GM12878 (cell line): ENCODE data around the gene AKAP13. TPM values are rescaled to one million over a fixed set of nuclear protein-coding genes. Genes with fewer than 3 reads are reported as not detected.

ENCODE experiments used
- BHLHE40 ChIP-seq, 2 experiments: fragments of 450-650 bp in 1 of 2; IDR thresholded peaks; 2 replicates each; pipeline ENCODE4 v1.6.1; 2011 to 2017; ENCODE audit warnings: low read depth in 2 of 2, borderline replicate concordance in 1 of 2, improper control_type of control experiment in 1 of 2, low read length in 1 of 2, mild to moderate bottlenecking in 1 of 2
- EED ChIP-seq: sonication (generic); IDR thresholded peaks from 2 replicates; pipeline ENCODE4 v1.6.1; 2016; ENCODE audit warnings: antibody characterized with exemption, low read depth
- EP300 ChIP-seq, 2 experiments: fragments of 150-350 bp in 1 of 2; IDR thresholded peaks; 2 replicates each; pipeline ENCODE4 v1.6.1; 2011 to 2012; ENCODE audit warnings: low read depth in 2 of 2, low read length in 2 of 2, borderline replicate concordance in 1 of 2, improper control_type of control experiment in 1 of 2, inconsistent platforms in 1 of 2; ENCODE audit not compliant: control insufficient read depth in 1 of 2
- HDAC6 ChIP-seq: fragments of 200-600 bp; sonication (generic); IDR thresholded peaks from one replicate; pipeline ENCODE4 v1.8.0; 2017; ENCODE audit warnings: antibody characterized with exemption; ENCODE audit not compliant: unreplicated experiment
- NR2F1 ChIP-seq: fragments of 450-650 bp; conservative IDR thresholded peaks from 2 replicates; pipeline ENCODE4 v1.6.1; 2017; ENCODE audit warnings: mild to moderate bottlenecking
- NRF1 ChIP-seq: conservative IDR thresholded peaks from 2 replicates; pipeline ENCODE4 v1.6.1; 2011; ENCODE audit warnings: mild to moderate bottlenecking, low read depth, low read length, improper control_type of control experiment
- PAX5 ChIP-seq: IDR thresholded peaks from 2 replicates; pipeline ENCODE4 v1.6.1; 2011; ENCODE audit warnings: low read depth, low read length, borderline replicate concordance
- SMAD1 ChIP-seq: fragments of 450-650 bp; IDR thresholded peaks from 2 replicates; pipeline ENCODE4 v1.6.1; 2018; ENCODE audit warnings: mild to moderate bottlenecking, low read depth; ENCODE audit not compliant: partially characterized antibody
- SP1 ChIP-seq: IDR thresholded peaks from one replicate; pipeline ENCODE4 v1.6.1; 2011; ENCODE audit warnings: low read depth, low read length
- SRF ChIP-seq, 2 experiments: IDR thresholded peaks; 2 replicates each; pipeline ENCODE4 v1.6.1; 2011; ENCODE audit warnings: low read depth in 2 of 2, low read length in 2 of 2, mild to moderate bottlenecking in 1 of 2, moderate library complexity in 1 of 2
- TAF1 ChIP-seq: IDR thresholded peaks from 2 replicates; pipeline ENCODE4 v1.6.1; 2011; ENCODE audit warnings: mild to moderate bottlenecking, low read depth, low read length, borderline replicate concordance
- TARDBP ChIP-seq: IDR thresholded peaks from 2 replicates; pipeline ENCODE4 v1.6.1; 2016; ENCODE audit warnings: borderline replicate concordance
- ZNF384 ChIP-seq: IDR thresholded peaks from 2 replicates; pipeline ENCODE4 v1.6.1; 2012; ENCODE audit warnings: low read depth, mild to moderate bottlenecking, low read length, improper control_type of control experiment, borderline replicate concordance
- polyA plus RNA-seq, 11 experiments: library from polyadenylated mRNA; depleted of rRNA in 4 of 11; unstranded in 6 of 11; stranded (reverse) in 5 of 11; fragments of >200 nt; fragmentation: Nextera tagmentation in 4 of 11; fragmentation: Illumina TruSeq in 1 of 11; extraction: Ambion mirVana in 4 of 11; extraction: Trizol in 1 of 11; gene quantifications; 1 replicate in 1 of 11; 2 replicates in 10 of 11; pipeline versions ENCODE4 v1.2.1 to v1.2.3, GENCODE V29; 2011 to 2016; ENCODE audit warnings: inconsistent platforms in 2 of 11, missing spikeins in 2 of 11, low read depth in 1 of 11
- total RNA-seq, 4 experiments: library from RNA; depleted of rRNA in 3 of 4; stranded (reverse); fragments of >200 nt in 3 of 4; fragmentation: Illumina TruSeq in 1 of 4; extraction: Trizol in 1 of 4; gene quantifications; 2 replicates each; pipeline versions ENCODE4 v1.2.1 to v1.2.3, GENCODE V29; 2013 to 2021
- TF ChIP-seq, protein P1 (sequence below): fragments of 450-650 bp; IDR thresholded peaks from 2 replicates; pipeline ENCODE4 v1.6.1; 2016; ENCODE audit warnings: mild to moderate bottlenecking
- TF ChIP-seq, protein P2 (sequence below): fragments of 450-650 bp; IDR thresholded peaks from 2 replicates; pipeline ENCODE4 v1.6.1; 2018; ENCODE audit warnings: mild to moderate bottlenecking, low read depth, moderate library complexity; ENCODE audit not compliant: partially characterized antibody

The AKAP13 gene
- total and polyA plus RNA-seq, 10 of the 15 experiments (the other 5 are each of a cell fraction or from before 2014, with no cell fraction given), result 14.4 to 74.9 (median 55.1) TPM

DNA sequence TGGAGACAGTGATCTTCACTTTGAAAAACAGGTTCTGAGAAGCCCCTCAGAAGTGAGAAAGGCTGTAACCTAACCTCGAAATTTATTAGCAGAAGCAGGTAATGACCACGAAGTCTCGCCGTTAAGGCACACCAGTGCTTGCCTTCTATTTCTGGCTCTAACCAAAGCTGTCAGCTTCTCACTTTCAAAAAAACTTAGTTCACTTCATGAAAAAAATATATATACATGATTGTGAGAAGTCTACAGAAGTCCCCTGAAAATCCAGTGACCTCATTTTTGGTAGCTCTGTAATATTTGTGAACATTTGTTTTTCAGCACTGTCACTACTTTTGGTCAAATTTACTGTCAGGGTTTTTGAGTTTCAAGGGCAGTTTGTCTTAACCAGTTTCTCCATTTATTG is 19.1 kb upstream of the AKAP13 start (continued):
- TF ChIP-seq, protein P1, sequence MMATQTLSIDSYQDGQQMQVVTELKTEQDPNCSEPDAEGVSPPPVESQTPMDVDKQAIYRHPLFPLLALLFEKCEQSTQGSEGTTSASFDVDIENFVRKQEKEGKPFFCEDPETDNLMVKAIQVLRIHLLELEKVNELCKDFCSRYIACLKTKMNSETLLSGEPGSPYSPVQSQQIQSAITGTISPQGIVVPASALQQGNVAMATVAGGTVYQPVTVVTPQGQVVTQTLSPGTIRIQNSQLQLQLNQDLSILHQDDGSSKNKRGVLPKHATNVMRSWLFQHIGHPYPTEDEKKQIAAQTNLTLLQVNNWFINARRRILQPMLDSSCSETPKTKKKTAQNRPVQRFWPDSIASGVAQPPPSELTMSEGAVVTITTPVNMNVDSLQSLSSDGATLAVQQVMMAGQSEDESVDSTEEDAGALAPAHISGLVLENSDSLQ, result peak; percentile 41; the same call in 1 of the 2 replicates
- TF ChIP-seq ZNF384 (peak; percentile 84), SRF (IDR thresholded peaks at IDR 0.05; ENCODE audit: low read depth in 2 of 2, low read length in 2 of 2) (0 out of 4 replicates have a peak, but pooled peaks of 1 of the 2 experiments have one; percentile 46), BHLHE40 (IDR thresholded peaks at IDR 0.05; ENCODE audit: borderline replicate concordance in 1 of 2, low read depth in 2 of 2, low read length in 1 of 2) (peak; percentile 68 to 70), EED (peak; percentile 22; the same call in 1 of the 2 replicates), PAX5 (peak; percentile 44; the same call in 1 of the 2 replicates), TAF1 (0 out of 2 replicates have a peak, but pooled peaks have one; percentile 27), NRF1 (no peak), NR2F1 (no peak), HDAC6 (no peak), EP300 (IDR thresholded peaks at IDR 0.05; ENCODE audit: borderline replicate concordance in 1 of 2, control insufficient read depth in 1 of 2, low read depth in 2 of 2, low read length in 2 of 2) (peak; percentile 60 to 81; a peak in 2 of 4 replicates), TARDBP (no peak), SP1 (peak; percentile 27), SMAD1 (no peak)
- TF ChIP-seq, protein P2, sequence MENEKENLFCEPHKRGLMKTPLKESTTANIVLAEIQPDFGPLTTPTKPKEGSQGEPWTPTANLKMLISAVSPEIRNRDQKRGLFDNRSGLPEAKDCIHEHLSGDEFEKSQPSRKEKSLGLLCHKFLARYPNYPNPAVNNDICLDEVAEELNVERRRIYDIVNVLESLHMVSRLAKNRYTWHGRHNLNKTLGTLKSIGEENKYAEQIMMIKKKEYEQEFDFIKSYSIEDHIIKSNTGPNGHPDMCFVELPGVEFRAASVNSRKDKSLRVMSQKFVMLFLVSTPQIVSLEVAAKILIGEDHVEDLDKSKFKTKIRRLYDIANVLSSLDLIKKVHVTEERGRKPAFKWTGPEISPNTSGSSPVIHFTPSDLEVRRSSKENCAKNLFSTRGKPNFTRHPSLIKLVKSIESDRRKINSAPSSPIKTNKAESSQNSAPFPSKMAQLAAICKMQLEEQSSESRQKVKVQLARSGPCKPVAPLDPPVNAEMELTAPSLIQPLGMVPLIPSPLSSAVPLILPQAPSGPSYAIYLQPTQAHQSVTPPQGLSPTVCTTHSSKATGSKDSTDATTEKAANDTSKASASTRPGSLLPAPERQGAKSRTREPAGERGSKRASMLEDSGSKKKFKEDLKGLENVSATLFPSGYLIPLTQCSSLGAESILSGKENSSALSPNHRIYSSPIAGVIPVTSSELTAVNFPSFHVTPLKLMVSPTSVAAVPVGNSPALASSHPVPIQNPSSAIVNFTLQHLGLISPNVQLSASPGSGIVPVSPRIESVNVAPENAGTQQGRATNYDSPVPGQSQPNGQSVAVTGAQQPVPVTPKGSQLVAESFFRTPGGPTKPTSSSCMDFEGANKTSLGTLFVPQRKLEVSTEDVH, result no peak
- TF ChIP-seq, all 136 proteins: peak for 36
